DND-41 (cell line): ENCODE results near the gene AATF.

Experiments used
- EZH2 ChIP-seq: IDR thresholded peaks from 3 replicates; pipeline ENCODE4 v1.6.1; 2012; ENCODE audit warnings: borderline replicate concordance, low read depth, mild to moderate bottlenecking, moderate library complexity, low read length, inconsistent platforms; ENCODE audit not compliant: severe bottlenecking
- TF ChIP-seq, protein P1 (sequence below): IDR thresholded peaks from 2 replicates; pipeline ENCODE4 v1.5.1; 2012; ENCODE audit warnings: borderline replicate concordance, low read length, moderate library complexity, mild to moderate bottlenecking; ENCODE audit not compliant: poor library complexity, severe bottlenecking; ENCODE audit errors: extremely low read depth

DNA sequence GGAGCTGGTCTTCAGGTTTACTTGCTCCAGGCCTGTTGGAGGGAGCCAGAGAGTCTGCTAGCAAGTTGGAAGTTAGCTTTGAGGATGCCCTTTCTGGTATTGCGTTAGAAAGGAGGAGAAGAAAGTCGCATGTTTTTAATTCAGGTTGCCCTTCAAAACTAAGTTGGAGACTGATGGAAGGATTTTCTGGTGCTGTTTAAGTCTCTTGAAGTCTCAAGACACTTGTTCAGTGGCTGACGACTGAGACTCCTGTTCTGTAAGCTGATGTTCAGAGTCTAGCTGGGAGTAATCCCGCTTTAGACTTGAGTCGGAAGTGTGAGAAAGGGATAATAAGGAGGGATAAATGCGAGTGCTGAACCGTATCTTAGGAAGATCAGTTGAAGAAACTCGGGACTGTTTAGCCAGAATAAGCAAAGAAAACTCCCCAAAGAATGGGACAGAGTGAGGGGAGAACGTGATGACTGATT, 740 bp downstream of the AATF start:
- TF ChIP-seq, protein P1, sequence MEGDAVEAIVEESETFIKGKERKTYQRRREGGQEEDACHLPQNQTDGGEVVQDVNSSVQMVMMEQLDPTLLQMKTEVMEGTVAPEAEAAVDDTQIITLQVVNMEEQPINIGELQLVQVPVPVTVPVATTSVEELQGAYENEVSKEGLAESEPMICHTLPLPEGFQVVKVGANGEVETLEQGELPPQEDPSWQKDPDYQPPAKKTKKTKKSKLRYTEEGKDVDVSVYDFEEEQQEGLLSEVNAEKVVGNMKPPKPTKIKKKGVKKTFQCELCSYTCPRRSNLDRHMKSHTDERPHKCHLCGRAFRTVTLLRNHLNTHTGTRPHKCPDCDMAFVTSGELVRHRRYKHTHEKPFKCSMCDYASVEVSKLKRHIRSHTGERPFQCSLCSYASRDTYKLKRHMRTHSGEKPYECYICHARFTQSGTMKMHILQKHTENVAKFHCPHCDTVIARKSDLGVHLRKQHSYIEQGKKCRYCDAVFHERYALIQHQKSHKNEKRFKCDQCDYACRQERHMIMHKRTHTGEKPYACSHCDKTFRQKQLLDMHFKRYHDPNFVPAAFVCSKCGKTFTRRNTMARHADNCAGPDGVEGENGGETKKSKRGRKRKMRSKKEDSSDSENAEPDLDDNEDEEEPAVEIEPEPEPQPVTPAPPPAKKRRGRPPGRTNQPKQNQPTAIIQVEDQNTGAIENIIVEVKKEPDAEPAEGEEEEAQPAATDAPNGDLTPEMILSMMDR: no peak
- no peak for TF ChIP-seq EZH2
